GM20431 (cell line): Measurements from ENCODE around the gene CORO6.

Experiments
- in situ Hi-C: fragments of 300-500 bp; cut with MseI, MboI; formaldehyde crosslinking; loops from one replicate; pipeline ENCODE4 v1.15.0; 2020; ENCODE audit warnings: low sequenced_read_pairs; ENCODE audit not compliant: unreplicated experiment

The CORO6 gene

GRCh38 chr17:29615492-29616299, 7.0 kb downstream of the CORO6 start:
- in situ Hi-C loops = no loop called here

GRCh38 chr17:29615048-29615385, 7.7 kb downstream of the CORO6 start:
- in situ Hi-C loops = no loop called here

DNA sequence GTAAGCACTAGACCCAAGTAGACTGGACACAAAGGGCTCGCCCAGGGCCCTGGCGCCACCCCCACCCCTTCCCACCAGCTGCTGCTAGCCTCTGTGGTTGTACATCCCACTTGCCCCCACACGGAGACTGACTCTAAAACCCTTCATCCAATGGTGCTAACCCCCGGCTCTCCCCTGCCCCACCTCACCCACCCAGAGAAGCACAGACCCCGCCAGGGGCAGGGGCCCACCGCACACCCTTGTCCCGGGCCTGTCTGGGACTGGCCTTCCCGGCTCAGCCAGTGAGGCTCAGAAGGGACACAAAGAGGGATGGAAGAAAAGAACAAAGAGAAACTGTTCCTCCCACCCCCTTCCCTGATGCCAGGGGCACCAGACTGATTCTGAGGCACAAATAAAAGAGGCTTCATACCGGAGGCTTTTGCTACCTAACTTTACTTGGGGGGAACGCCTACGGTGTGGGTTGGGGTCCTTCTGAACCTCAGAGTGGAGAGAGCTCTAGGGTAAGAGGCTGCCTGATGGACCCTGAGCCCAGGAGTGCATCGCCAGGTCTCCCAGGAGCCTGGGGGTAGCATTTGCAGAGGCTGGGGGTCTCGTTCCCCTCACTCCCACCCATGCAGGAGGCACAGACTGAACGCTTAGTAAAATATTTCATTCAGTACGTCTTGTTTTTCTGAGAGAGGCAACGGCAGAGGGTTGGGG, 8.2 kb downstream of the CORO6 start:
- in situ Hi-C loops = no loop called here

- in situ Hi-C loops = no loop called here
These were observed 8.9 kb downstream of the CORO6 start for GRCh38 chr17:29613856-29614255.

DNA sequence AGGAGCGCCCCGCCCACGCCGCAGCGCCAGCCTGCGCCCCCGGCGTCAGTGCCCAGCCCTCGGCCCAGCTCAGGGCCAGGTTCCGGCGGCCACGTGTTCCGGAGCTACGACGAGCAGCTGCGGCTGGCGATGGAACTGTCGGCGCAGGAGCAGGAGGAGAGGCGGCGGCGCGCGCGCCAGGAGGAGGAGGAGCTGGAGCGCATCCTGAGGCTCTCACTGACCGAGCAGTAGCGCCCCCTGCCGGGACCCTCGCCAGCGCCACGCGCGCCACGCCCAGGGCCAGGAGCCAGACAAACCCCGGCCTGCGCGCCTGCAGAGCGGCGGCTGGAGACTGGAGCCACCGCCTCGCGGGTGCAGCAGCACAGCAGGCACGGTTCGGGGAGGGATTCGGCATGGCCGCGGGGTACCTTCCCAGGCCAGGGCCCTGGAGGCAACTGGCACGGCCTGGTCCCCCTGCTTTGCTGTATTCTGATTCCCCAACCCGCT, 9.3 kb downstream of the CORO6 start:
- in situ Hi-C loops = no loop called here

- in situ Hi-C loops = no loop called here
These were observed 10.1 kb downstream of the CORO6 start for GRCh38 chr17:29612404-29613280.

DNA sequence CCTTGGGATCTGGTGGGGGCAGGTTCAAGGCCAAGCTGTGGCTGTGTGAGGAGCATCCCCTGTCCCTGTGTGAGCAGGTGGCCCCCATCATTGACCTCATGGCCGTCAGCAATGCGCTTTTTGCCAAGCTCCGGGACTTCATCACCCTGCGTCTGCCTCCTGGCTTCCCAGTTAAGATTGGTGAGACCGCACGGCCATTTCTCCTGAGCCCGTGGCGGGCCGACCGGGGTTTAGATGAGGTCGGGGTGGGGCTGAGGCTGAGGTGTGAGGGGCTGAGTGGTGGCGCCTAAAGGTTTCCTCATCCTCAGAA, 10.7 kb downstream of the CORO6 start:
- in situ Hi-C loops = no loop called here

DNA sequence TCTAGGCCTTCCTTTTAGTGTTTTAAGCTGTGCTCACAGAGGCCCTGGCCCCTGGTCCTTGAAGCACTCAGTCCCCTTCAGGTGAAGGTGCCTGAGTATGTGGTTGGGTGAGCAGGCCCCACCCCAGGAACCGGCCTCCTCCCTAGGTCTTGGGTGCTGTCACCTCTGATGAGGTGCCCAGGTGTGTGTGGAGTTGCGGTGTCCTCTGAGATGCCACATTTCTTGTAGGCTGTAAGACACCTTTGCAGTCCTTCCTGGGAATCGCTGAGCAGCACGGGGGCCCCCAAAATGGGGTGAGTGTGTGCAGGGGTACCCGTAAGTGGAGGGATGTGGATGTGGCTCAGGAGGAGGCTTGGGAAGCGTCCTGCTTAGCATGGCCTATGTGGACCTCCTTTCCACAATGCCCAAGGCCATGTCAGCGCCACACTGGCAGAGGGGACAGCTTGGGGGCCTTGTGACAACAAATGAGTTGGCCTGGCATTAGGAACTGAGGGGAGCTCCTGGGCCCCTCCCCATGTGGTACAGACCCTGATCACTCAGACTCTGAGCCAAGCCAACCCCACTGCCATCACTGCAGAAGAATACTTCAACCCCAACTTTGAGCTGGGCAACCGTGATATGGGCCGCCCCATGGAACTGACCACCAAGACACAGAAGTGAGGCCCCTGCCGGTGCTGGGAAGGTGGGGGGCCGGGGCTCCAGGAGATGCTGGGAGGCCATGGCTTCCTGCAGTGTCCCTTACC, 11.2 kb downstream of the CORO6 start:
- in situ Hi-C loops = no loop called here

GRCh38 chr17:29610395-29610794, 12.3 kb downstream of the CORO6 start:
- in situ Hi-C loops = no loop called here

DNA sequence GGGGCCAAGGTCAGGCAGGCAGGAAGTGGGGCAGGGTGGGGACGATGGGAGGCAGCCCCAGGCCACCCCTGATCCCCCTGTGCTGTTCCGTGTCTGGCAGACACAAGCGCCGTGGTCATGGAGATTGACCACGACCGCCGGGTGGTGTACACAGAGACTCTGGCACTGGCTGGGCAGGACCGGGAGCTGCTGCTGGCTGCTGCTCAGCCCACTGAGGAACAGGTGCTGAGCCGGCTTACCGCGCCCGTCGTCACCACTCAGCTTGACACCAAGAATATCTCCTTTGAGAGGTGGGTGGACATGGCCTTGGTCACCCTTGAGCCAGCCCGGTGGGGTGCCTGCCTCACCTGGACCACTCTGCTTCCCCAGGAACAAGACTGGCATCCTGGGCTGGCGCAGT, 13.7 kb downstream of the CORO6 start:
- in situ Hi-C loops = no loop called here

GRCh38 chr17:29607557-29608195, 15.0 kb downstream of the CORO6 start:
- in situ Hi-C loops = no loop called here

DNA sequence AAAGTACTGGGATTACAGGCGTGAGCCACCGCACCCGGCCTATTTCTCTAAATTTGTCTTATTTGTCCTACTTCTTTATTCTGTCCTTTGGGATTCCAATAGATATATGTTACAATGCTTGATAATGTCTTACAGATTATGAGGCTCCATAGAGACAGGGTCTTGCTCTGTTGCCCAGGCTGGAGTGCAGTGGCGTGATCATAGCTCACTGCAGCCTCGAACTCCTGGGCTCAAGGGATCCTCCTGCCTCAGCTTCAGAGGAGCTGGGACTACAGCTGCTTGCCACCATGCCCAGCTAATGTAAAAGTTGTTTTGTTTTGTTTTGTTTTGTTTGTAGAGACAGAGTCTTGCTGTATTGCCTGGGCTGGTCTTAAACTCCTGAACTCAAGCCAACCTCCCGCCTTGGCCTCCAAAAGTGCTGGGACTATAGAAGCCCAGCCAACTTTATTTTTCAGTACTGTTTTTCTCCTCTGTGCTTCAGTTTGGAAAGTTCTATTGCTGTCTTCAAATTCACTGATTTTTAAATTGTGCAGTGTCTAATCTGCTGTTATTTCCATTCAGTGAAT, 19.5 kb downstream of the CORO6 start:
- in situ Hi-C loops = no loop called here

- in situ Hi-C loops = no loop called here
These were observed 25.1 kb downstream of the CORO6 start for GRCh38 chr17:29597361-29598172.

GRCh38 chr17:29596811-29597210, 25.9 kb downstream of the CORO6 start:
- in situ Hi-C loops = no loop called here

GRCh38 chr17:29595943-29596774, 26.6 kb downstream of the CORO6 start:
- in situ Hi-C loops = no loop called here

GRCh38 chr17:29595107-29595942, 27.4 kb downstream of the CORO6 start:
- in situ Hi-C loops = no loop called here
